Hematopoietic multipotent progenitor cell treated with erythropoietin and hydrocortisone succinate and interleukin-3 and kit ligand, for 15 days (in vitro differentiated cells): ENCODE data around the gene ENDOU.
A peak's percentile ranks its signal among the peaks of the same experiment; 100 is the strongest.

Experiments
- DNase-seq: peaks from one replicate; pipeline ENCODE4 v3.0.0-alpha.2; 2015; ENCODE audit warnings: low spot score

Gene ENDOU

GRCh38 chr12:47725091-47725772 lies at the start of gene ENDOU:
Gene ENDOU (minus strand): TSS chr12:47725490. CDS start chr12:47725413, 77 bp downstream.
- no peak for DNase-seq

GRCh38 chr12:47774663-47775062 lies 49.4 kb upstream of the ENDOU start:
- peak; percentile 49 for DNase-seq

- peak; percentile 45 for DNase-seq
These were observed 48.7 kb upstream of the ENDOU start for GRCh38 chr12:47773858-47774580.

- DNase-seq, result peak; percentile 84
These were observed 48.0 kb upstream of the ENDOU start, which contains the start of gene SLC48A1 for GRCh38 chr12:47773062-47773857. Gene SLC48A1 (plus strand): TSS chr12:47773238. CDS start chr12:47773305, 67 bp downstream.

- no peak for DNase-seq
These were observed 47.4 kb upstream of the ENDOU start for GRCh38 chr12:47772738-47773061.

- DNase-seq, result no peak
These were observed 46.9 kb upstream of the ENDOU start for GRCh38 chr12:47772094-47772660.

GRCh38 chr12:47771304-47771703 lies 46.0 kb upstream of the ENDOU start:
- no peak for DNase-seq

- no peak for DNase-seq
These were observed 44.9 kb upstream of the ENDOU start for GRCh38 chr12:47770086-47770726.

GRCh38 chr12:47769234-47770085 lies 44.2 kb upstream of the ENDOU start:
- DNase-seq, result no peak

- DNase-seq, result no peak
These were observed 43.1 kb upstream of the ENDOU start for GRCh38 chr12:47768323-47768811.

GRCh38 chr12:47767216-47767724 lies 42.0 kb upstream of the ENDOU start:
- peak; percentile 68 for DNase-seq

- DNase-seq, result no peak
These were observed 41.4 kb upstream of the ENDOU start for GRCh38 chr12:47766502-47767215.

GRCh38 chr12:47763481-47764346 lies 38.4 kb upstream of the ENDOU start:
- no peak for DNase-seq

- DNase-seq, result no peak
These were observed 37.7 kb upstream of the ENDOU start for GRCh38 chr12:47762850-47763465.

GRCh38 chr12:47758834-47759690 lies 33.8 kb upstream of the ENDOU start, which contains the start of gene RAPGEF3:
Gene RAPGEF3 (minus strand): TSS chr12:47758880. CDS start chr12:47758556, 324 bp downstream.
- DNase-seq, result peak; percentile 68

- DNase-seq, result no peak
These were observed 33.2 kb upstream of the ENDOU start for GRCh38 chr12:47758584-47758833.

GRCh38 chr12:47757840-47758583 lies 32.7 kb upstream of the ENDOU start:
- no peak for DNase-seq
